Vagina (tissue), 2 donors: Measurements from ENCODE around the gene RSPH1. TPM values are rescaled to one million over a fixed set of nuclear protein-coding genes. Genes with fewer than 3 reads are reported as not detected.

Experiments
- DNase-seq, 2 donors: peaks; one replicate each; pipeline ENCODE4 v3.0.0-alpha.2; 2017; ENCODE audit errors: extremely low spot score in 2 of 2
- H3K27ac ChIP-seq: fragments of 200-600 bp; sonication (generic); one replicate; pipeline ENCODE4 v1.5.1; 2019
- H3K27me3 ChIP-seq: fragments of 200-600 bp; sonication (generic); one replicate; pipeline ENCODE4 v1.5.1; 2019
- H3K36me3 ChIP-seq, 2 donors: fragments of 200-600 bp; sonication (generic); one replicate each; pipeline ENCODE4 v1.5.1; 2017 to 2019
- H3K4me1 ChIP-seq: fragments of 200-600 bp; sonication (generic); one replicate; pipeline ENCODE4 v1.5.1; 2019
- H3K4me3 ChIP-seq, 2 donors: fragments of 200-600 bp; sonication (generic); 1 replicate in 1 of 2; 2 replicates in 1 of 2; pipeline ENCODE4 v1.5.1; 2016 to 2019
- H3K9me3 ChIP-seq: fragments of 200-600 bp; sonication (generic); one replicate; pipeline ENCODE4 v1.5.1; 2019
- POLR2A ChIP-seq, 2 donors: fragments of 450-650 bp; IDR thresholded peaks; one replicate each; pipeline ENCODE4 v1.6.1; 2017; ENCODE audit warnings: antibody characterized with exemption in 2 of 2, mild to moderate bottlenecking in 2 of 2, moderate library complexity in 2 of 2
- POLR2AphosphoS5 ChIP-seq, 2 donors: sonication (generic); formaldehyde crosslinking; IDR thresholded peaks; one replicate each; pipeline ENCODE4 v1.9.0; 2017; ENCODE audit warnings: antibody characterized with exemption in 2 of 2, mild to moderate bottlenecking in 2 of 2, low read depth in 1 of 2; ENCODE audit not compliant: insufficient read depth in 1 of 2
- intact Hi-C: fragments of 100-400 bp; cut with DNase I; formaldehyde crosslinking; loops from one replicate; pipeline ENCODE4 v1.15.1; 2023
- total RNA-seq: library from RNA; depleted of rRNA; stranded (reverse); fragments of >200 nt; gene quantifications from one replicate; pipeline ENCODE4 v1.2.3, GENCODE V29; 2016
- TF ChIP-seq, protein P1 (sequence below), 3 experiments: fragments of 450-650 bp in 2 of 3; fragments of 200-600 bp in 1 of 3; sonication (generic) in 1 of 3; IDR thresholded peaks; one replicate each; pipeline ENCODE4 v1.5.1; 2017 to 2019; ENCODE audit warnings: antibody characterized with exemption in 3 of 3, mild to moderate bottlenecking in 2 of 3, moderate library complexity in 2 of 3

The RSPH1 gene
- total RNA-seq, 1 donor from 2014 or later = not detected

DNA sequence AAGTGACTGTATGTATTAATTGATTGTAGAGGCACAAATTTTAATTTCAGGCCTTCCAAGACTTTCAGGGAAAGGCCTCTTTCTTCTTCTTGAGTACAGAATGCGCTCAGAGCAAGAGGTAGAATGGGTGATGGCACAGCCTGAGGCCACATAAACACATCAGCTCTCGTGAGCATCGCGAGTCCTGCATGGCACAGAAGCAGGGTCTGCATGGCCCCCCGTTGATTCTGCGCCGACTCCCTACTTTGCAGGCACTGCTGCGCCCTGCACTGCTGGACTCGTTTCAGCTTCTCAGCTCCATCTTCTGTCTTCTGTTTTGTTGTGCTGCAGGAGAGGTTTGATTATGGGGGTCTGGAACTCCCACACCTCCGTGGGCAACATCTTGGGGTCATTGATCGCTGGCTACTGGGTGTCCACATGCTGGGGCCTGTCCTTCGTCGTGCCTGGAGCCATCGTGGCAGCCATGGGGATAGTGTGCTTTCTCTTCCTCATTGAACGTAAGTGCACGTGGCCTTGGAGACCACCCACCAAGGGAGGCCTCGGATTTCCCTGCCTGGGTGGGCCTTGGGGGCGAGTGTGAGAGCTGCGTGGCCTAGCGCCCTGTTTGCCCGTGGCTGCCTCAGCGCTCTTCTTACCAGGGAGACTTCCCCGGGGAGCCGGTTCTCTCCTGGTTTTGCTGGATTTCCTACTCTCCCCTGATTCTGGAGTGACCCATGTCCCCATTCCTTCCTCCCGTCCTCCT, 47.3 kb upstream of the RSPH1 start:
- TF ChIP-seq, protein P1, sequence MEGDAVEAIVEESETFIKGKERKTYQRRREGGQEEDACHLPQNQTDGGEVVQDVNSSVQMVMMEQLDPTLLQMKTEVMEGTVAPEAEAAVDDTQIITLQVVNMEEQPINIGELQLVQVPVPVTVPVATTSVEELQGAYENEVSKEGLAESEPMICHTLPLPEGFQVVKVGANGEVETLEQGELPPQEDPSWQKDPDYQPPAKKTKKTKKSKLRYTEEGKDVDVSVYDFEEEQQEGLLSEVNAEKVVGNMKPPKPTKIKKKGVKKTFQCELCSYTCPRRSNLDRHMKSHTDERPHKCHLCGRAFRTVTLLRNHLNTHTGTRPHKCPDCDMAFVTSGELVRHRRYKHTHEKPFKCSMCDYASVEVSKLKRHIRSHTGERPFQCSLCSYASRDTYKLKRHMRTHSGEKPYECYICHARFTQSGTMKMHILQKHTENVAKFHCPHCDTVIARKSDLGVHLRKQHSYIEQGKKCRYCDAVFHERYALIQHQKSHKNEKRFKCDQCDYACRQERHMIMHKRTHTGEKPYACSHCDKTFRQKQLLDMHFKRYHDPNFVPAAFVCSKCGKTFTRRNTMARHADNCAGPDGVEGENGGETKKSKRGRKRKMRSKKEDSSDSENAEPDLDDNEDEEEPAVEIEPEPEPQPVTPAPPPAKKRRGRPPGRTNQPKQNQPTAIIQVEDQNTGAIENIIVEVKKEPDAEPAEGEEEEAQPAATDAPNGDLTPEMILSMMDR (IDR thresholded peaks at IDR 0.05) = no peak
- TF ChIP-seq POLR2AphosphoS5 (IDR thresholded peaks at IDR 0.05; ENCODE audit: insufficient read depth in 1 of 2, low read depth in 1 of 2) (no peak), POLR2A (IDR thresholded peaks at IDR 0.05) (no peak)

DNA sequence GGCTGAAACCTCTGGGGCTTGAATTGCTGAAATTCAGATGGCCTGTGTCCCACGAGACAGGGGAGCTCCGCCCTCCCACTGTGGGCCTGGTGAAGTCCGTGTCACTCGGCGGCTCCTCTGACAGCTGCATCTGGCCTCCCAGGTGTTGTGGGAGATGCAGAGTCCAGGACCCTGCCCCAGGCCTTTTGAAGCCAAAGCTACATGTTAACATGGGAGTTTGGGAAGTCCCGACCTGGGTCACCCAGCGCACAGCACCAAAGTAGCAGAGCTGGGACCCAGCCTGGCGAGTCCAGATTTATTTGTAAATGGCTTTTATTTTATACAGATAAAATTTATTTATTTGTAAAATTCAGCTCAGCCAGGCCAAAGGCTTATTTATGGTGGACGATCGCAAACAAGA, 46.6 kb upstream of the RSPH1 start:
- no peak overlapping the region for H3K4me3 ChIP-seq

More for the DNA sequence above, 47.3 kb upstream of the RSPH1 start:
- Histone ChIP-seq H3K4me3 (no peak overlapping the region), H3K9me3 (no peaks in the 10 kb centered on the region), H3K4me1 (no peaks in the 10 kb centered on the region), H3K27me3 (no peaks in the 10 kb centered on the region), H3K27ac (no peak overlapping the region), H3K36me3 (peaks cover 0 to 26% of the 10 kb centered on the region in 2 donors)
- intact Hi-C loops = no loop called here
- DNase-seq = no peak

DNA sequence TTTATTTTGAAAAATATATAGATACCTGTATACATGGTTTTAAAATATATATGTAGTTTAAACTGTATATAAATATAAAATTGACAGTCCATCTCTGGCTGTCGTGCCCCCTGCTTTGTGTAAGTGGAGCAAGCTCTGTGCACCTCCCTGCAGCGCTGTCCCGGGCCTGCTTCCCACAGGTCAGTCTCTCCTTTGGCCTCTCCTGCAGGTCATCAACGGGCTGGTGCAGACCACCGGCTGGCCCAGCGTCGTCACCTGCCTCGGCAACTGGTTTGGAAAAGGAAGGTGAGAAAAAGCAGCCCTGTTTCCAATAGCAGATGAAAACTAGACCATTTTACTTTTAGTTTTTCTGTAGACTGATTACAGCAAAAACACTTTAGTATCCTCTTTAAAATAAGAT, 46.2 kb upstream of the RSPH1 start:
- intact Hi-C loops = no loop called here
- Histone ChIP-seq H3K36me3 (peaks cover 0 to 26% of the 10 kb centered on the region in 2 donors), H3K9me3 (no peaks in the 10 kb centered on the region), H3K4me1 (no peaks in the 10 kb centered on the region), H3K4me3 (no peak overlapping the region), H3K27ac (no peak overlapping the region), H3K27me3 (no peaks in the 10 kb centered on the region)
- TF ChIP-seq, protein P1 (IDR thresholded peaks at IDR 0.05) = no peak
- TF ChIP-seq POLR2A (IDR thresholded peaks at IDR 0.05) (no peak), POLR2AphosphoS5 (IDR thresholded peaks at IDR 0.05; ENCODE audit: insufficient read depth in 1 of 2, low read depth in 1 of 2) (no peak)
- no peak for DNase-seq

More for the DNA sequence above, 46.6 kb upstream of the RSPH1 start:
- no peak for TF ChIP-seq POLR2AphosphoS5 (IDR thresholded peaks at IDR 0.05; ENCODE audit: insufficient read depth in 1 of 2, low read depth in 1 of 2)
- no peak for TF ChIP-seq POLR2A (IDR thresholded peaks at IDR 0.05)
- TF ChIP-seq, protein P1 (IDR thresholded peaks at IDR 0.05) = no peak
- peaks cover 0 to 26% of the 10 kb centered on the region in 2 donors for H3K36me3 ChIP-seq
- no peak overlapping the region for H3K27ac ChIP-seq
- H3K27me3 ChIP-seq = no peaks in the 10 kb centered on the region
- intact Hi-C loops = no loop called here
- H3K4me1 ChIP-seq = no peaks in the 10 kb centered on the region
- DNase-seq = no peak
- no peaks in the 10 kb centered on the region for H3K9me3 ChIP-seq

DNA sequence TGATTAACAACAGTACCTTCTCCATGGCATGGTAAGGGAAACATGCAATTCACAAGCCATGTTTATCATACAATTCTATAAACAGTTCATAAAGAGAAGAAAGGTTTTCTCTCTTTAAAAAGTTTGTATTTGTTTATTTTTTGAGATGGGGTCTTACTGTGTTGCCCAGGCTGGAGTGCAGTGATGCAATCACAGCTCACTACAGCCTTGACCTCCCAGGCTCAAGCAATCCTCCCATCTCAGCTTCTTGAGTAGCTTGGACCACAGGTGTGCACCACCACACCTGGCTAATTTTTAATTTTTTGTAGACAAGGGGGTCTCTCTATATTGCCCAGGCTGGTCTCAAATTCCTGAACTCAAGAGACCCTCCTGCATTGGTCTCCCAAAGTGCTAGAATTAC, 45.6 kb upstream of the RSPH1 start:
- no peaks in the 10 kb centered on the region for H3K27me3 ChIP-seq
- intact Hi-C loops = no loop called here
- TF ChIP-seq, protein P1 (IDR thresholded peaks at IDR 0.05) = no peak
- TF ChIP-seq POLR2A (IDR thresholded peaks at IDR 0.05) = no peak
- TF ChIP-seq POLR2AphosphoS5 (IDR thresholded peaks at IDR 0.05; ENCODE audit: insufficient read depth in 1 of 2, low read depth in 1 of 2) = no peak
- H3K27ac ChIP-seq = no peak overlapping the region
- no peaks in the 10 kb centered on the region for H3K4me1 ChIP-seq
- no peak for DNase-seq
- H3K9me3 ChIP-seq = no peaks in the 10 kb centered on the region
- no peak overlapping the region for H3K4me3 ChIP-seq
- peaks cover 0 to 28% of the 10 kb centered on the region in 2 donors for H3K36me3 ChIP-seq

DNA sequence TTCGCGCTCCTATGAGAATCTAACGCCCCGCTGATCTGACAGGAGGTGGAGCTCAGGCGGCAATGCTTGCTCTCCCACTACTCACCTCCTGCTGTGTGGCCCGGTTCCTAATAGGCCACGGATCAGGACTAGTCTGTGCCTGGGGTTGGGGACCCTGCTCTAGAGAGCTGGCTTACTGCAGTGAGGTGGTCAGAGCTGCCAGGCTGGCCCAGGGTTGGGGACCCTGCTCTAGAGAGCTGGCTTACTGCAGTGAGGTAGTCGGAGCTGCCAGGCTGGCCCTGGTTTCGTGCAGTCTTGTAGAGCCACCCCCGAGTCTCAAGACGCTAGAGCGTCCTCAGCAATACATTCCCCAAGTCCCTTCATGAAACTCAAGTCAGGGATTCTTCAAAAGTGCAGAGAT, 45.1 kb upstream of the RSPH1 start:
- Histone ChIP-seq H3K4me1 (no peaks in the 10 kb centered on the region), H3K27ac (no peak overlapping the region), H3K9me3 (no peaks in the 10 kb centered on the region), H3K27me3 (no peaks in the 10 kb centered on the region), H3K4me3 (no peak overlapping the region), H3K36me3 (peaks cover 0 to 33% of the 10 kb centered on the region in 2 donors)
- intact Hi-C loops = no loop called here
- TF ChIP-seq POLR2A (IDR thresholded peaks at IDR 0.05) (no peak), POLR2AphosphoS5 (IDR thresholded peaks at IDR 0.05; ENCODE audit: insufficient read depth in 1 of 2, low read depth in 1 of 2) (no peak)
- TF ChIP-seq, protein P1 (IDR thresholded peaks at IDR 0.05) = no peak
- no peak for DNase-seq
